ENCODE measurements around the gene TUBGCP2. TPM values are rescaled to one million over a fixed set of nuclear protein-coding genes. Genes with fewer than 3 reads are reported as not detected.
"Not testable (repeated sequence)": the region's sequence is repeated elsewhere in the genome, so short reads cannot be mapped to it uniquely, and the experiment has no call there.

TUBGCP2 gene
- total RNA-seq, 1 experiment from 2014 or later = 87.7 TPM

DNA sequence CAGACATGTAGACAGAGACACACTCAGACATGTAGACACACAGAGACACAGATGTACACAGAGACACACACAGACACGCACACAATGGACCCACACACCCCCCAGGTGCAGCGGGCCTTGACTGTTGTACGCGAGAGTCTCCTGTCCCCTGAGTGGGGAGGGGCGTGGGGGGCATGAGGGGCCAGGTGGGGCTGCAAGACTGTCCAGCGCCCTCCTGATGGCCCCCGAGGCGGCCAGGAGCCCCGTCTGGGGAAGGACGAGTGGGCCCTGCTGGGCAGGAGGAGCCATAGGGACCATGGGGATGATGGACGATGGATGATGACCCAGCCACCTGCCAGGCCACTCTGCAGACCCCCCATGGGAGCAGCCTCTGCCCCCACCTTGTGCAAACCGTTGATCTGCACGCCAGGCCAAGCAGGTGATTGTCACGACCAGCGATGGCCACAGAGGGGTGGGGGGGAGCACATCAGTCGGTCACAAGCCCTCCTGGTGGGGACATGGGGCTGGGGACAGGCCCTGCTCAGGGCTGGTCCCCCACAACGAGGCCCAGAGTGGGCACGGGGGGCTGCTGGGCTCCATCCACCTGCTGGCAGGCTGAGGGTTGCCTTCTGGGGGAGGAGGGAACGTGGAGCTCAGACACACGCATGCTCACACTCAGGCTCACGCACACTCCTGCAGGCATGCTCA lies 59.4 kb downstream of the TUBGCP2 start:
- no peak for DNase-seq (ENCODE audit: low spot score)

DNA sequence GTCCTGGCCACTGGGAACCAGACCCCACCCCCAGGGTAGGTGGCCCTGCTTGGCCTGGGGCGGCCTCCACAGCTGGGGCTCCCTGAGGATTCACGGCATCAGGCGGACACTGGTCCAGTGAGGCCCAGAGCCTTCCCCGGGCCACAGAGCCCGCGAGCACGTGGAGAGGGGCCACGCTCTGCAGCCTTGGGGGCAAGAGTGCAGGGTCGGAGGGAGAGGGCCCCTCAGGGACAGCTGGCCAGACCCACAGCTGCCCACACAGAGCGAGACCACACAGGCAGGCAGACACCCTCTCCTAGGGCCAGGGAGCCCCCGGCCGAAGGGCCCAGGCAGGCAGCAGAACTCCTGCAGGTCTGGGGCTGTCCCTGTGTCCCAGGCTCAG lies 60.3 kb downstream of the TUBGCP2 start:
- DNase-seq (ENCODE audit: low spot score) = no peak

DNA sequence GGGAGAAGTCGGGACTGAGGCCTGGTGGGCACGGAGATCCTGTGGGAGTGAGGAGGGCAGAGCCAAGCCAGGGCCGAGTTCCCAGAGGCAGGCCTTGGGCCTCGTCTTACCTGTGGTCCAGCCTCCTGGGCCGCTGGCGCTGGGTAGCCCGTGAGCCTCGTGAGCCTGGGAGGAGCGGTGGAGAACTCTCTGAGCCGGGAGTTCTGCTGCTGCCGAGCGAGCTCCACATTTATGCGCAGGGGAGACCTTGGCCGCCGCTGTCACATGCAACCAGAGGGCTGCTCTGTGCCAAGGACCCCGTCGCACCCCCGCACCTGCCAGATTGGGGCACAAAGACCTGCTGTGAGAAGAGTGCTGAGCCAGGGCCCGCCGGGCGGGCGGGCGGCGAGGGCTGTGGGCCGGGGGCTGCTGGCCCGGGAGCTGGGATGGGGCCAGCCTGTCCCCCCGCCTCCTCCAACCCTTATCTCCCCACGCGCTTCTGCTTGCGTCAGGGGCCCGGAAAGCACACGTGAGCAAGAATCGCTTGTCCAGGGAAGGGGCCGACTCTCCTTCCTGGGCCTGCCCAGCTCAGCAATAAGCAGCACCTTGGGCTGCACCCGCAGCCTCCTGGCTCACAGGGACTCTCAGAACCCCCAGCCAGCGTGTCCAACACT lies 60.9 kb downstream of the TUBGCP2 start:
- DNase-seq (ENCODE audit: low spot score) = no peak

DNA sequence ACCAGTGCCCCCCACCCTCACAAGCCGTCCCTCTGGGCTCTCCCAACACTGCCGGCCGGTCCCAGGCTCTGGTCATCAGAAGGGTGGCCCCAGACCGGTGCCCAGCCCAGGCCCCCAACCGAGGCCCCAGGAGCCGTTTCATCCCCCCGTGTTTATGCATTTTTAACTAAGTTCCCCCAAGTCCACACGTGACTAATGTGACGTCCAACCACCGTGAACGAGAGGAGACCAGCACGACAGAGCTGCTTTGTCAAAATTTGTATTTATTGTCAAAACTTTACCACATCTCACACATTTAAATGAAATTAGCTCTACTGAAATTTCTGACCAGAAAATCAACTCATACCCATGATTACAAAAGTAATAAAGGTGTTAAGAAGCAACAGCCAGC lies 62.4 kb downstream of the TUBGCP2 start:
- DNase-seq (ENCODE audit: low spot score) = no peak

DNA sequence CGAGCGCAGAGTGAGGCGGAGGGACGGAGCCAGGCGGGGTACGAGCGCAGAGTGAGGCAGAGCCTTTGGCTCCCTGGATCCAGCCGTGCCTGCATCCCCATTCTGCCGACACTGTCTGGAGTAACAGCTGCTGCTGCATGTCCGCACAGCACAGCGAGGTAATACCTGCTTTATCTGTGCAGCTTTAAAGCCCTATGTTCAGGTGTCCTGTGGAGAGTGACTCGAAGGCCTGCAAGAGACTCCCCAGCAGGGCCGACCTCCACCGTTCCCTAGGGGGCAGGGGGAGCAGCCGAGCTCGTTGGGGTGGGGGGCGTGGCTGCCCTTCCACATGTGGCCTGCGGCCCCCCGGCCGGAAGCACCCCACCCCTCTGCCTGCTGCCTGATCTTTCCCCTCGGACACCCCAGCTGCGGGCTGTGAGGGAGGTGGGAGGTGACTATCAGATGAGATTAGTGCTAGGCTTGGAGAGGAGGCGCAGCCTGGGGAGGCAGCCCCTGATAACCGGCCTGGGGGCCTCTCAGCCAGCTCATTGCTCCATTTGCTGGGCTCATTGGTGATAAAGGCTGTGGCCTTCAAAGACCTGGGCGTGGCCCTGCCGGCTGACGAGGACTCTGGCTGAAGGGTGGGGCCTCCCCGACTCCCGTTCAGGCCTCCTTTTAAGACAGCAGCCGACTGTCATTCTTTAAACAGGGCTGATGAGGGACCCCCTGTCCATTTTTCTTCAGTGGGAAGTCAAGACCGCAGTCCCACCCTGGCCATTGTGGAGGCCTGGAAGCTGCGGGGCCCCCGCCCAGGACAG lies 63.0 kb downstream of the TUBGCP2 start:
- no peak for DNase-seq (ENCODE audit: low spot score)

DNA sequence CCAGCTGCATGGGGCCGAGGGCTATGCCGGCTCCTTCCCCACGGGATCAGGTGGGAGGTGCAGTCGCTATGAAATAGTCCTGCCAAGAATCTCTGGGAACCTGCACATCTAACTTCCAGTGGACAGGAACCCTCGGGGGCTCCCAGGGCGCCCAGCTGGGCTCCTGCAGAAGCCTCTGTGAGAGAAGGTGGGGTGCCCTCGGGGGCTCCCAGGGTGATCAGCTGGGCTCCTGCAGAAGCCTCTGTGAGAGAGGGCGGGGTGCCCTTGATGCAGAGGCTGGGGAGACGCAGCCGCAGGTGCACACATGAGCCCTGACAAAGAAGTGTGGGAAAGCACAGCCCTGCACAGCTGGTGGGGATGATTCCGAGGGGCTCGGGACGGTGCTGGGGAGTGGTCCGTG lies 65.1 kb downstream of the TUBGCP2 start:
- no peak for DNase-seq (ENCODE audit: low spot score)

DNA sequence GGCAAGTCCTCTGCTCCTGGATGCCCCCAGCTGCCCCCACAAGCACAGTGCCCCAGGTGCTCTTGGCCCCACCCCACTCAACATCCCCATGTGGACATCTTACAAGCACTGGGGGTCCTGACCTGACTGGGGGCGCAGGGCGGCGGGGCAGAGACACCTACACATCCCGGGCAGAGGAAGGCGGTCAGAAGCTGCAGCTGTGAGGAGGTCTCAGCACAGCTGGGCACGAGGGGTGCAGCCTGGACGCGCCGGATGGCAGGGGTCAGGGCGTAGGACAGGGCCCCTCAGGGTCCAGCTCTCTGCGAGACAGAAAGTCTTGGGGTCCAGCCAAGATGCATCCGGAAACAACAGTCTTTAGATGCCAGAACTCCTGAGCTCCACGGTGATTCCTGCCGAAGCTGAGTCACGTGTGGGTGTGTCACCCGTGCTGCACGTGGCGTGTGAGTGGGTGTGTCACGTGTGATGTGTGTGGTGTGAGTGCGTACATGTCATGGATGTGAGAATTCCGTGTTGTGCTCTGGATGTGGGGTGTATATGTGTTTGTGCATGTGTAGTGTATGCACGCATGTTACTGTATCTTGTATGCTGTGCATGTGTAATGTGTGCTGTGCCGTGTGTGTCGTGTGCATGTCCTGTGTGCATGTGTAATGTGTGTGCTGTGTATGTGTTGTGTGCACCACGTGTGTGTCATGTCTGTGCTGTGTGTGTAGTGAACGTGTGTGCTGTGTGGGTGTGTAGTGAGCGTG lies 65.9 kb downstream of the TUBGCP2 start:
- no peak for DNase-seq (ENCODE audit: low spot score)

DNA sequence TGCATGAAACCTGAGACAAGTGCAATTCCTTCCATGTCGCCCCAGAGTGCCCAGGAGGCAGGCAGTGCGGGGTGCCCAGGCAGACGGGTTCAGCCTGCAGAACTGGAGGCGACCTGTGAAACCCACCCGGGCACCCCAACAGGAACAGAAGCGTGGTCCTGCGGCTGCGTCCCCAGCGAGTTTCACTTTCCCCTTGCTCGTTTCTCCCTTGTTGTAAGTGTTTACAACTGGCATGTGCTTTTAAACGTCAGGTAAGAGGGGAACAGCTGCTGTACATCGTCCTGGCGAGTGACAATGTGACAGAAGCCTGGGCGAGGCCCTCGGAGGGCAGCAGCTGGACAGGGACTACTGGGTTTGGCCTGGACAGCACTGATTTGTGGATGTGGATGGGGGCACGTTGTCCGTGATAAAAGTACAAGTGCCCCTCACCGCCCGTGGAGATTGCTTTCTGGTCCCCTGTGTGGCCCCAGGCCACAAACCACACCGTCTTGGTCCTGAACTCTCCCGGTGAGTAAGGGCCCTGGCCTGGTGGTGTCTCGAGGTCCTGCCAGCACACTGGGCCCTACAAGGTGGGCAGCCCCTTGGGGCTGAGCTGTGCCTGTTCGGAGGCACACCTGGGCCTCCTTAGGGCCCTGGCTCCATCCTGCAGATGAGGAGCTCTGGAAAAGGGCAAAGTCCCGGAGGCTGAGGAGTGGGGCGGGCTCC lies 67.0 kb downstream of the TUBGCP2 start:
- no peak for DNase-seq (ENCODE audit: low spot score)

DNA sequence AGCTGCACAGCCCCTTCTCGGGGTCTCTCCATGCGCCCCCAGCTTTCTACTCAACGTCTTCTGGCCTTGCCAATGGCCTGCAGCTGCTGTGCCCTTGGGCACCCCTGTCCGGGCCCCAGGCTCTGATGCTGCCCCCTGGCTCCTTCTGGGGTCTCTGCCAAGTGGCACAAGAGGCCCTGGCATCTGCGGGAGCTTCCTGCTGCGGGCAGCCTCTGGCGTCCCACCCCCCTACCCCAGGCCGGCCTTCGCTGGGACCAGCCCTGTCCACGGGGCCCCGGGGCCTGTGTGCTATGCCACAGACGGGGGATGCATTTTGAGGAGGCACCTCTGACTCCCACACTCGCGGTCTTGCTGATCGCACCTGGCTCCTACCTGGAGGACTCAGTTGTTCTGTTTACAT lies 68.7 kb downstream of the TUBGCP2 start:
- DNase-seq (ENCODE audit: low spot score) = no peak

DNA sequence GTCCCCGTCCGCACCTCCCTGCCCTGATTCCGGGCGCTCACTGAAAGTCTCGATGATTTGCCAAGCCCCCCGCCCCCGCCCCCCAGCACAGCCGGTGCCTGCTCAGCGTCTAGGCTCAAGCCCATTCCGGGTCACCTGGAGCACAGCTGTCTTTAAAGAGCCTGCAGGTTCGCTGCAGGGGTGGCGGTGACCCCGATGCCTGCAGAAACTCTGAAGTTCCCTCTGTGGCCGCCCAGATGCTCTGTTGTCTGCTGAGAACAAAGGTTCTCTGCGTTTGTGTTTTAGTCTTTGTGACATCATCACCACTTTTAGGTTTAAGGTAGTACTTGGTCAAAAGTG lies 70.2 kb downstream of the TUBGCP2 start:
- no peak for DNase-seq (ENCODE audit: low spot score)

DNA sequence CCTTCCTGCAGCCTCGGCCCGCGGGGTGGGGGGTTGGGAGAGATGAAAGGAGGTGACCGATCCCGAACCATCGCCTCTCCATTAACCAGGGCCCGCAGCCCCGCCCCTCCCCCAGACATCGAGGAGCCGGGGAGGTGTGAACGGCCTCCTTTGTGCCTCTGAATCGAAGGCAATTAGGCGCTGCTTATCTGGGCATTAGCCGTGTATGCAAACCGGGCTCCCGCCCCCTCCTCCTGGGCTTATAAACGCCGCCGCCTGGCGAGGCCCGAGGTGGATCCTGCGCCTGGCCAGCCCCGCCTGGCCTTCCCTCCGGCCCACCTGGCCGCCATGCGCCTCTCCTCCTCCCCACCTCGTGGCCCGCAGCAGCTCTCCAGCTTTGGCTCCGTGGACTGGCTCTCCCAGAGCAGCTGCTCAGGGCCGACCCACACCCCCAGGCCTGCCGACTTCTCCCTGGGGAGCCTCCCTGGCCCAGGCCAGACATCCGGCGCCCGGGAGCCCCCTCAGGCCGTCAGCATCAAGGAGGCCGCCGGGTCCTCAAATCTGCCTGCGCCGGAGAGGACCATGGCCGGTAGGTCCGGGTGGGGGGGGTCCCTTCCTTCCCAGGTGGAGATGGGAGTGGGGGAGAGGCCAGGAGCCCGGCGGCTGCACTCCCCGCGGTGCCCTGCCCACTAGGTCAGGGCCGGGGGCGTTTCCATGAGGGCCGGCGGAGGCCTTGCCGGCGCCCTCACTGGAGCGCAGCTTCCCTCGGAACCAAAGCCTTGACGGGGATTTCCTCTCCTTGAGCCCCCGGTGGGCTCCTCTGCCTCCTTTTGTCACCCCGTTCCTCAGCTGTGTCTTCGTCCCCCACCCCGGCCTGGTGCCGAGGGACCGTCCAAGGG lies 70.8 kb downstream of the TUBGCP2 start, which contains the start of gene VENTX:
TSS of gene VENTX (plus strand) at position 268 of the 878 bp plus-strand sequence. CDS start at position 328, 60 bp downstream.
- no peak for DNase-seq (ENCODE audit: low spot score)

DNA sequence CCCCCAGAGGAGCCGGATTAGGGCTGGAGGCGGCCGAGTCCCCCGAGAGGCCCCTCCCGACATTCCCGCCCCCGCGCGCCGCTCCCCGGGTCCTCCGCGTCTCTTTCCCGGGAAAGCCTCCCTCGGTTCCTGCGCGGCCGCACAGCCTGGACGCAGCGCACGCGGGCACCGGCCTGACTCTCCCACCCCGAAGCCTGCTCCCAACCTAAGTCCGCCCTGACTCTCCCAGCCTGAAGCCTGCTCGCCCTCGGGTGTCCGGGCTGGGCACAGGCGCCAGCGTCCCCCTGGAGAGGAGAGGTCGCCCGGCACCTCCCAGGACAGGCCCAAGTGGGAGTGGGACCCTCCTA lies 71.5 kb downstream of the TUBGCP2 start:
- DNase-seq (ENCODE audit: low spot score) = no peak

DNA sequence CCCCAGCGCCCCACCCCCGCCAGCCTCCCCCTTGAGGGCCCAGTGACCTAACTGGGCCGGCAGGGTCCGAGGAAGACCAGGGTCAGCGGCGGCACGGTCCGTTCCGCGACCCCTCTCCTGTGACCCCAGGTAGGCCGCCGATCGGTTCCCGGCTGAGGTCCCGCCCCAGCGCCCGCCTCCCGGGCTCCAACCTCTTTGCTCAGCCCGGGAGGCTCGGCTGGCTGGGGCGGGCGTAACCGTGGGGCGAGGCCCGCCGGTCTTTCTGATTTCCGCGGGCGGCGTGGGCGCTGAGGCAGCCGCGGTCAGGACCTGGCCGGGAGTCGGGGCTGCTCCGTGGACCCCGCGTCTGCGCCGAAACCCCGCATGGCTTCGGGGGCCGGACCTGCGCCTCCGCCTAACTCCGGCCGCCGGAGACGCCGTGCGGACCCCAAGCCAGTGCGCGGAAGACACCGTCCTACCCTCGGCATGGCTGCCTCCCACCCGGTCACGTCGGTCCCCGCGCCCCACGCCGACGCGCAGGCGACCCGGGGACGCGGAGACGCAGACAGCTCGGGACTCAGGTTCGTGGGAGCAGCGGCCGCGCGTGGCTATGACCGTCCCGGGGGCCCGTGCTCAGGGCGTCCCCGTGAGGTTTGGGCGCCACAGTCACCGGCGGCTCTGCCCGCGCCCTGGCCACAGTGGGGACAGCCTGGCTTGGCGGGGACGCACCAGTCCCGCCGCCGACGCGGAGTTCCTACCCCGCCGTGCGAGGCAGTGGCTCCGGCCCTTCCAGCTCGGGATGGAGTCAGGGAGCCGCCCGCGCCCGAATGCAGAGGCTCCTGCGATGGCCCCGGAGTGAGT lies 72.1 kb downstream of the TUBGCP2 start:
- no peak for DNase-seq (ENCODE audit: low spot score)

DNA sequence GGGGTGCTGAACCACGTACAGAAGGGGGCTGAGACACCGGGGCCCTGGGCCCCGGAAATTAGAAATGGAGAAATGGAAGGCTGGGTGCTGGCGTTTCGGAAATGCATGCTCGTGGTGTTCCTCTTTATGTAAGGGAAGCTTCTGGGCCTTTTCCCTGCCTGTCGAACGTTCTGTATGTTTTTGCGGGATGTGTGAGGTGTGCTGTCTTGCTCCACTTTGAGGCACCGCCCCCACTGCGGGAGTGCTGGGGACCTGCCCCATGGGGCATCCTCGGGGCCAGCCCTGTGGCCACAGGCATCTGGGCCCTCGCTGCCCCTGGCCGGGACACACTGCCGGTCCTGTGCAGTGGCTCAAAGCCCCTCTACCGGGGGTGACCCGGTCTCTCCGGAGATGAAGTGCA lies 72.7 kb downstream of the TUBGCP2 start:
- DNase-seq (ENCODE audit: low spot score) = no peak

DNA sequence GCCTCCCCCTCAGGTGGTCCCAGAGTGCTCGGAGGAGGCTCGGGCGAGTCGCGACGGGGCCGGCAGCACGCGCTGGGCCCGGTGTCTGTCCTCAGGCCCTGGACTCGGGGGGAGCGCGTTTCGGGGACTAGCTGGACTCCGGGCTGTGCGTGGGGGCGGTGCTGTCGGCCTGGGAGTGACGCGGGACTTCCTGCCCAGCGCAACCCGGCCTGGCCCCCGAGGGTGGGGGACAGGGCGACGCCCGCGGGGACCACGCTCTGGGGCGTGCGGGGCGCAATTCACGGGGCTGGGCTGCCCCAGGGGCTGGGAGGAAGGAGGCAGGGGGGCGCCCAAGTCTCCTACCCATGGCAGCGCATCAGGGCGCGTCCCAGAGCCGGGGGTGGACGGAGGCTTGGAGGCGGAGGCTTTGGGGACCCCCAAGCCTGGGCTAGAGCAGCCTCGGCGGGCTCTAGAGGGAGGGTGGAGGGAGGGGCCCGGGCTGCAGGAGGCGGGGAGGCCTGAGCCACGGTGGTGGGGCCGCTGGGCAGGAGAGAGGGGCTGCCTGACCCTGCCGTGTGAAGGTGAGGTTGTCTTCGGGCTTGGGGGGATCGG lies 73.3 kb downstream of the TUBGCP2 start:
- no peak for DNase-seq (ENCODE audit: low spot score)

DNA sequence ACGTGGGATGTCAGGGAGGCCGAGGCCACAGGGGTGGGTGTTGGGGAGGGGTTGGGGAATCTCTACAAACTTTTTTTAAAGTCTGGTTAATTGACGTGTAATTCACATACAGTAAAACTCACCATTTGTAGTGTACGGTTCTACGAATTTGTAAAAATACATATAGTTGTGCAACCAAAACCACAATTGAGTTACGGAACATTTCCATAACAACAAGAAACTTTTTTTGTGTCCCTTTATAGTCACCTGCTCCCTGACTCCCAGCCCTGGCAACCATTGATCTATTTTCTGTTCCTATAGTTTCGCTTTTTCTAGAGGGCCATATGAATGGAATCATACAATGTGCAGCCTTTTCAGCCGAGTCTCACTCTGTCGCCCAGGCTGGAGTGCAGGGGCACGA lies 73.9 kb downstream of the TUBGCP2 start:
- not testable (repeated sequence) for DNase-seq (ENCODE audit: low spot score)

DNA sequence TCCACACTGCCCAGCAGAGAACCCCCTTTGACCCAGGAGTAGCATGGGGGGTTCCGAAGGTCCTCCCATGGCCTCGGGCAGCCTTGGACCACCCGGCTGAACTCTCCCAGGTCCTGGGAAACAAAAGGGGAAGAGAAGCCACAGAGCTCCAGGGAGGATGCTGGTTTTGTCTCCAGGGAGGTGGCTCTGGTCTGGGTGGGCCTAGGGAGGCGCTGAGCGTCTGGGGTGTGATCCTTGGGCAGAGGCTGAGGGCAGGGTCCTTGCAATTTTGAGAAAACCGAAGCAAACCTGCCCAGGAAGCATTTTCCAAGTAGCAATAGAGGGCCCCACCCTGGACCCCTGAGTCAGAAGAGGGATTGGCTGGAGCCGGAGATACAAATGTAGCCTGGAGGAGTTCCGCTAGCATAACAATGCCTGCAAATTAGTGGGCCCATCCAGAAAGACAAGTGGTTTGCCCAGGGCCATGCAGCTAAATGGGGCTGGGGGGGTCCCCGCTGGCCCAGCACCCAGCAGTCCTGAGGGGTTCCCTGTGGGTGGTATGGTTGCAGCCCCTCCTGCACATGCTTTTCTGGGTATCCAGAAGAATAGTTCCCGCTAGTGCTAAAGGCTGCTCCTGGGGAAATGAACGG lies 76.6 kb downstream of the TUBGCP2 start:
- DNase-seq (ENCODE audit: low spot score) = no peak

DNA sequence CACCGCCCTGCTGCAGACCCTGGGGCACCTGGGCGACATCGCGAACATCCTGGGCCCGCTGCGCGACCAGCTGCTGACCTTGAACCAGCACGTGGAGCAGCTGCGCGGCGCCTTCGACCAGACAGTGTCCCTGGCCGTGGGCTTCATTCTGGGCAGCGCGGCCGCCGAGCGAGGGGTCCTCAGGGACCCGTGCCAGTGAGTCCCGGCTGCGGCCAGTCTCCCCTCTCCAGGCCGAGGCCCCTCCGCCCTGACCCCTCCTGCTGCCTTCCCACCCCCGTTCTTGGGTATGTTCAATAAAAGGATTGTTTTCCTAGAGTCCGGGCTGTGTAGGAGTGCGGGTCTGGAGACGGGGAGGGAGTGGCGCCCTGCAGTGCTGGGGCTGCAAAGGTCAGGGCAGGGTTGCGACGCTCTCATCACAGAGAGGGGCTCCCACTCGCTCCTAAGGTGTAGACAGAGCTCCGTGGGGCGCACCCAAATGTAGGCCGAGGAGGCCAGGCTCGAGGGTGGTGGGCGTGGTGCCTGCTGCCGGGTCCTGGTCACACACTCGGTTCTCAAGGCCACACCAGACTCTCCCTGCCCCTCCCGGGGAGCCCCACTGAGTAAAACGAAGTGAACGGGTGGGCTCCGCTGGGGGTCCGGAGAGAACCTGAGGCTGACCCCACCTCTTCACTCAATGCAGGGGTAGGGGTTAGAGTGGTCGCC lies 77.3 kb downstream of the TUBGCP2 start:
- DNase-seq (ENCODE audit: low spot score) = no peak
